HEK293T (cell line): ENCODE data around the gene APMAP.

Source experiments
- CTCF ChIA-PET: fragments of 350-600 bp; formaldehyde crosslinking; extraction: SDS; loops from one replicate; lab custom pipeline; 2021; ENCODE audit warnings: antibody characterized with exemption, inconsistent platforms; lab: Yijun Ruan, JAX
- POLR2A ChIA-PET: fragments of 350-600 bp; formaldehyde crosslinking; extraction: SDS; loops from one replicate; lab custom pipeline; 2020; ENCODE audit warnings: antibody characterized with exemption, inconsistent platforms; lab: Yijun Ruan, JAX
- DNase-seq: peaks from one replicate; pipeline ENCODE4 v3.0.0; 2012; ENCODE audit warnings: mixed read lengths; ENCODE audit errors: extremely low spot score
- ARNT ChIP-seq: fragments of 450-650 bp; IDR thresholded peaks from 2 replicates; pipeline ENCODE4 v1.6.1; 2017; ENCODE audit warnings: mild to moderate bottlenecking
- BHLHE40 ChIP-seq: fragments of 450-650 bp; IDR thresholded peaks from 2 replicates; pipeline ENCODE4 v1.6.1; 2016; ENCODE audit warnings: mild to moderate bottlenecking, moderate library complexity, borderline replicate concordance
- CTBP1 ChIP-seq: fragments of 450-650 bp; IDR thresholded peaks from 2 replicates; pipeline ENCODE4 v1.6.1; 2016; ENCODE audit warnings: borderline replicate concordance
- ELF4 ChIP-seq: fragments of 450-650 bp; IDR thresholded peaks from 2 replicates; pipeline ENCODE4 v1.6.1; 2017; ENCODE audit warnings: antibody characterized with exemption
- FOXA1 ChIP-seq: fragments of 450-650 bp; IDR thresholded peaks from 2 replicates; pipeline ENCODE4 v1.6.1; 2016; ENCODE audit warnings: mild to moderate bottlenecking
- FOXK2 ChIP-seq: fragments of 450-650 bp; IDR thresholded peaks from 2 replicates; pipeline ENCODE4 v1.6.1; 2016; ENCODE audit warnings: mild to moderate bottlenecking
- FOXM1 ChIP-seq: fragments of 450-650 bp; IDR thresholded peaks from 2 replicates; pipeline ENCODE4 v1.6.1; 2017; ENCODE audit warnings: mild to moderate bottlenecking, borderline replicate concordance
- HDGF ChIP-seq: fragments of 450-650 bp; IDR thresholded peaks from 2 replicates; pipeline ENCODE4 v1.6.1; 2017; ENCODE audit warnings: antibody characterized with exemption, borderline replicate concordance
- L3MBTL2 ChIP-seq: fragments of 450-650 bp; conservative IDR thresholded peaks from 2 replicates; pipeline ENCODE4 v1.6.1; 2016; ENCODE audit warnings: mild to moderate bottlenecking
- LEF1 ChIP-seq: fragments of 450-650 bp; IDR thresholded peaks from 2 replicates; pipeline ENCODE4 v1.6.1; 2017; ENCODE audit warnings: mild to moderate bottlenecking, borderline replicate concordance
- NFRKB ChIP-seq: fragments of 450-650 bp; IDR thresholded peaks from 2 replicates; pipeline ENCODE4 v1.6.1; 2016; ENCODE audit warnings: mild to moderate bottlenecking, moderate library complexity
- SP1 ChIP-seq: fragments of 450-650 bp; IDR thresholded peaks from 2 replicates; pipeline ENCODE4 v1.6.1; 2017
- SUZ12 ChIP-seq: fragments of 450-650 bp; IDR thresholded peaks from 2 replicates; pipeline ENCODE4 v1.6.1; 2016; ENCODE audit warnings: mild to moderate bottlenecking
- TARDBP ChIP-seq: fragments of 450-650 bp; IDR thresholded peaks from 2 replicates; pipeline ENCODE4 v1.6.1; 2016
- ZNF384 ChIP-seq: fragments of 450-650 bp; IDR thresholded peaks from 2 replicates; pipeline ENCODE4 v1.6.1; 2016
- TF ChIP-seq, protein P1 (sequence below): fragments of 450-650 bp; IDR thresholded peaks from 2 replicates; pipeline ENCODE4 v1.6.1; 2016

Gene APMAP

DNA sequence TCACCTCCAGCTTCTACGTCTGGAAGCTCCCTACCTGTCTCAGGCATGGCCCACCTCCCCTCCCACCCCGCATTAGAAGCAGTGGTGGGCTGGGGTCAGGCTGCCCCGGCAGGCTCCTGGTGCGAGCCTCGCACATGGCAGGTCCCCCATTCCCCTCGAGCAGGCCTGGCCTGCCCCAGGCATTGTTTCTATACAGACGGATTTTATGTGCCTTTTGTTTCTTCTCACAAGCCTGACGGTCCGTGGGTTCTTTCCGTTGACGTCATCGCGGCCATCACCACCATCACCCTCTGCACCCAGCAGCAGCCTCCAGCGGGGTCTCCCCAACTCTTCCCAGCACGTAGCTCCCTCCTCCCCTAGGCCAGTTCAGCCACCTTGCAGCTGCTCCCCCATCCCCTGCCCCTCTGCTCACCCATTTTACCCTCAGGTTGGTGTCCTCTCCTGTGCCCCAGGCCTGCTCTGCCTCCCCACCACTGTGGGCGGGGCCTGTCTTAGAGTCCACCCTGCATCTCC lies 38.9 kb downstream of the APMAP start:
- TF ChIP-seq FOXK2, result no peak
- no peak for TF ChIP-seq TARDBP
- TF ChIP-seq ARNT, result no peak
- no peak for TF ChIP-seq FOXM1
- TF ChIP-seq, protein P1, sequence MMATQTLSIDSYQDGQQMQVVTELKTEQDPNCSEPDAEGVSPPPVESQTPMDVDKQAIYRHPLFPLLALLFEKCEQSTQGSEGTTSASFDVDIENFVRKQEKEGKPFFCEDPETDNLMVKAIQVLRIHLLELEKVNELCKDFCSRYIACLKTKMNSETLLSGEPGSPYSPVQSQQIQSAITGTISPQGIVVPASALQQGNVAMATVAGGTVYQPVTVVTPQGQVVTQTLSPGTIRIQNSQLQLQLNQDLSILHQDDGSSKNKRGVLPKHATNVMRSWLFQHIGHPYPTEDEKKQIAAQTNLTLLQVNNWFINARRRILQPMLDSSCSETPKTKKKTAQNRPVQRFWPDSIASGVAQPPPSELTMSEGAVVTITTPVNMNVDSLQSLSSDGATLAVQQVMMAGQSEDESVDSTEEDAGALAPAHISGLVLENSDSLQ, result no peak
- TF ChIP-seq CTBP1, result no peak
- no peak for TF ChIP-seq LEF1
- no peak for TF ChIP-seq NFRKB
- no peak for TF ChIP-seq FOXA1
- TF ChIP-seq L3MBTL2, result no peak
- no peak for TF ChIP-seq SP1
- TF ChIP-seq ELF4, result no peak
- no peak for TF ChIP-seq HDGF
- no peak for TF ChIP-seq SUZ12
- TF ChIP-seq BHLHE40, result no peak
- no peak for TF ChIP-seq ZNF384
- POLR2A ChIA-PET, result no interaction called here
- DNase-seq, result no peak
- CTCF ChIA-PET, result no interaction called here

DNA sequence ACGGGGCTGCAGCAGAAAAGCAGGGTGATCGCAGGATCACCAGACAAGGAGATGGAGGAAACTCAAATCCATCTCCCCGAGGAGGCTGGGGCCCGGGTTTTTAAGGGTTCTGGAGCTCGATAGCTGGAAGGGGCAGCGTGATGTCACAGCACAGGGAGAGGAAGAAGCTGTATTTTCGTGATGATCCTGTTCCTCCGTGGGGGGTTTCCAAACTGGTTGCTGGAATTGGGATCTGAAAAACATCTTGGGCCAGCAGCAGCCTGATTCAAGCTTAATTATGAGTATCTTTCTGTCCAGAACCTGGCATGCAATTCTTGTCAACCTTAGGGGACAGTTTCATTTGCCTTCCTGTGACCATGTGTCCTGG lies 39.4 kb downstream of the APMAP start:
- POLR2A ChIA-PET, result no interaction called here
- CTCF ChIA-PET, result no interaction called here
- no peak for DNase-seq
- no peak for TF ChIP-seq BHLHE40
- no peak for TF ChIP-seq CTBP1
- TF ChIP-seq, protein P1, result no peak

DNA sequence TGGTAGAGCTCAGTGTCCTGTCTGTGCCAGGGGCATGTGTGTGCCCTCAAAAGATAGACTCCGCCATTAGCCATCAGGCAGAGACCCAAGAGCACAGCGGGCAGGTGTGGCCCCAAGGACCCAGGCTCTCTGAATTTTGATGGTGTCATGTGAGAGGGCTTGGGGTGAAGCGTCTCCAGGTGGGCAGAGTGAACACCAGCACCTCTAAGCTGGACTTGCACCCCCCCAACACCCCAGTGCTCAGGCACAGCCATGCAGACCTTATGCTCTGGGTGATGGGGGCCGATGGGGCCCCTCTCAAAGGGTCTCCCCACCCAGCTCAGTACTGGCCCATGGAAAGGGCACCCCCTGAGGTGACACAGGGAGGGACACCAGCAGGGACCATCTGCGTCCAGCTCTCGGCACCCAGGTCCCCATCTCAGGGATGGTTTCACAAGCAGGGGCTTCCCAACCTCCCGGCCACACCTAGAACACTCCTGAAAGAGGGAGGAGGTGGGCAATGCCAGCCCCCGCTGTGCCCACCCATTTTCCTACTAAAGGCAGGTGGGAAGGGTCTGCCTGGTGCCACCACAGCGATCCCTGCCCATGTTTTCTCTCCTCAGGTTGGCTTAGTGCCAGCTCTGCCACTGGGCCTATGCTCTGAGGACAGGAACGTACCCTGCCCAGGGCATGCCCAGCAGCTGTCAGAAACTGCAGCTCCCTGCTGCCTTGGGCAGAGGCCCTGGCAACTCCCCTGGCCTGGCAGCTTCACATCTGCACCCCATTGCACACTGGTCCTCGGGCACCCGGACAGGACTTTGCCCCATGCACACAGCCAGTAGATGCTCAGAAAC lies 40.0 kb downstream of the APMAP start:
- no peak for DNase-seq
- no peak for TF ChIP-seq CTBP1
- TF ChIP-seq ELF4, result no peak
- TF ChIP-seq, protein P1, result no peak
- TF ChIP-seq TARDBP, result no peak
- TF ChIP-seq BHLHE40, result no peak
- no peak for TF ChIP-seq ZNF384
- no peak for TF ChIP-seq LEF1
- no peak for TF ChIP-seq L3MBTL2
- no peak for TF ChIP-seq SUZ12
- no peak for TF ChIP-seq FOXK2
- TF ChIP-seq ARNT, result no peak
- no peak for TF ChIP-seq SP1
- ChIA-PET POLR2A (no interaction called here), CTCF (no interaction called here)

DNA sequence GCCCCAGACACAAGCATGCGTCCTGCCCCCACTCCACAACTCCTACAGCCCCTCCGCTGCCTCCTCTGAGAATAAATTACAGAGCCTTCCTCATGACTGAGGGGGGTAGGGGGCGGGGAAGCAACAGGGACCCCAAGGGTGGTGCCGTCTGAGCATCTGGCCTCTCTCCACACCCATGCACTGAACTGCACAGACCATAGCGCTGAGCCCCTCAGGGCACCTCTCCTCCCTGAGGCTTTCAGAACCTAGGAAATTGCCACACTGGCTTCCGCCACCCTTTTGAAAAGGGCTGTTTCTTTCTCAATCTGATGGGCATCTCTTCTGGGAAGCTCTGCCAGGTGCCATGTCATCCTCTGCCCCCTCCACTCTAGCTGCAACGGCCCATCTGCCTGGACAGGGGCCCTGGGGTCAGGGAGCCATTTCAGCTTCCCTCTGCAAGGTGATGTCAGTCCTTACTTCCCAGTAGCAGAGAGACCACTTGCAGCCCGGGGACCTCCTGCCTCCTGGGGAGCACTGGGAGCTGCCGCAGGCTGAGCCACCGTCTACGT lies 40.9 kb downstream of the APMAP start:
- DNase-seq, result no peak
- CTCF ChIA-PET, result no interaction called here
- POLR2A ChIA-PET, result no interaction called here
- TF ChIP-seq ZNF384 (no peak), L3MBTL2 (no peak), NFRKB (no peak), SUZ12 (no peak), CTBP1 (no peak), TARDBP (no peak), SP1 (no peak), FOXM1 (no peak), ELF4 (no peak), HDGF (no peak), LEF1 (no peak), FOXK2 (no peak), FOXA1 (no peak), BHLHE40 (no peak), ARNT (no peak)
- TF ChIP-seq, protein P1, result no peak

DNA sequence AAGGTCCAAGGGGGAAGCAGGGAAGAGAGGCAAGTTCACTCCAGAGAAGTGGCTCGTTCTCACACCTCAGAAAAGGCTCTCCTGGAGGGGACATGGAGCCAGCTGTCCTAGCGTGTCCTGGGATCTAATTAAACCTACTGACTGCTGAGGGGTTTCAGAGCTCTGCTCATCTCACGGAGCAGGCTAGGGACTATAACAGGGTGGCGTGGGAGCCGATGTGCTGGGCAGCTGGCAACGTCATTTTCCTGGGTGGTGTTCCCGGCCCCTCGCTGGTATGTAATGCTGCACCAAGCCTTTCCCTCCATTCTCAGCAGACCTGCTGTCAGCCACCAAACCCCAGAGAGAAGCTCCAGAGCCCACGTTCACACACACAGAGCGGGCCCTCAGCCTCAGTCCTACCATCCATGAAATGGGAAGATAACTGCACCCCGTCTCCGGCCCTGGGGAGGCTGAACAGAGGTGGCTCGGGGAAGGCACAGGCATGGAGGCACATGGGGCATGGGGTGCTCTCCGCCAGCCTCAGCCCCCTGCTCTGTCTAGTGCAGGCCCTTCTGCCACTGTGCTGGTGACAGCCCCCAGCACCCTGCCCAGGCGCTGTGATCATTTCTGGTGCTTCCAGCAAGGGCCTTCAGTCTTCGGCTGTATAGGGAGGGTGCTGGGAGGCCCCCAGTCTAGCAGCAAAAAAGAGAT lies 41.6 kb downstream of the APMAP start:
- ChIA-PET CTCF (no interaction called here), POLR2A (no interaction called here)
- no peak for TF ChIP-seq FOXA1
- no peak for TF ChIP-seq ELF4
- TF ChIP-seq TARDBP, result no peak
- TF ChIP-seq, protein P1, result no peak
- TF ChIP-seq SP1, result no peak
- TF ChIP-seq FOXK2, result no peak
- no peak for TF ChIP-seq BHLHE40
- TF ChIP-seq CTBP1, result no peak
- no peak for TF ChIP-seq LEF1
- no peak for TF ChIP-seq HDGF
- no peak for TF ChIP-seq SUZ12
- TF ChIP-seq NFRKB, result no peak
- no peak for TF ChIP-seq FOXM1
- no peak for TF ChIP-seq L3MBTL2
- no peak for TF ChIP-seq ARNT
- no peak for TF ChIP-seq ZNF384
- no peak for DNase-seq
